Testis (tissue), 3 donors: ENCODE results near the gene KCTD21. TPM values are rescaled to one million over a fixed set of nuclear protein-coding genes. Genes with fewer than 3 reads are reported as not detected.
A peak's percentile ranks its signal among the peaks of the same experiment; 100 is the strongest.

ENCODE experiments used
- DNase-seq: peaks from one replicate; pipeline ENCODE4 v3.0.0-alpha.2; 2019
- H3K27ac ChIP-seq, 2 donors: fragments of 200-600 bp; sonication (generic); one replicate each; pipeline ENCODE4 v1.5.1; 2019
- H3K27me3 ChIP-seq: fragments of 200-600 bp; sonication (generic); one replicate; pipeline ENCODE4 v1.5.1; 2019
- H3K36me3 ChIP-seq: fragments of 200-600 bp; sonication (generic); one replicate; pipeline ENCODE4 v1.5.1; 2017; ENCODE audit warnings: low read depth; ENCODE audit errors: missing control alignments
- H3K4me1 ChIP-seq: fragments of 200-600 bp; sonication (generic); one replicate; pipeline ENCODE4 v1.5.1; 2019
- H3K4me3 ChIP-seq, 2 donors: fragments of 200-600 bp; sonication (generic); one replicate each; pipeline ENCODE4 v1.5.1; 2017 to 2019
- H3K9me3 ChIP-seq: fragments of 200-600 bp; sonication (generic); one replicate; pipeline ENCODE4 v1.5.1; 2017
- POLR2A ChIP-seq: fragments of 450-650 bp; IDR thresholded peaks from one replicate; pipeline ENCODE4 v1.6.1; 2017; ENCODE audit warnings: antibody characterized with exemption, mild to moderate bottlenecking, moderate library complexity
- WGBS, 2 donors: methylation state at CpG; one replicate each; pipeline ENCODE4 v1.1.5; 2018; 5-methylcytosine and 5-hydroxymethylcytosine counted together
- intact Hi-C: fragments of 100-400 bp; cut with DNase I; formaldehyde crosslinking; loops from one replicate; pipeline ENCODE4 v1.15.1; 2023; ENCODE audit warnings: low total_unique reads
- polyA plus RNA-seq: library from polyadenylated mRNA; stranded (reverse); fragments of 350-450 nt; fragmentation: Illumina TruSeq; extraction: RNeasy Lipid Tissue Mini Kit (QIAGEN cat#74804); gene quantifications from one replicate; pipeline ENCODE4 v1.2.3, GENCODE V29; 2014; ENCODE audit warnings: low read depth, low replicate concordance; ENCODE audit not compliant: insufficient read depth
- total RNA-seq, 2 donors: library from RNA; depleted of rRNA; stranded (reverse); fragments of >200 nt; gene quantifications; one replicate each; pipeline ENCODE4 v1.2.3, GENCODE V29; 2016
- TF ChIP-seq, protein P1 (sequence below), 3 experiments: fragments of 450-650 bp in 2 of 3; fragments of 200-600 bp in 1 of 3; sonication (generic) in 1 of 3; IDR thresholded peaks; one replicate each; pipeline ENCODE4 v1.5.1; 2016 to 2019; ENCODE audit warnings: antibody characterized with exemption in 3 of 3, mild to moderate bottlenecking in 2 of 3, moderate library complexity in 1 of 3

KCTD21 gene
- total and polyA plus RNA-seq, 3 donors from 2014 or later = 10.2 to 14.7 (median 14.2) TPM

GRCh38 chr11:78147807-78148206 is 40.6 kb downstream of the KCTD21 start:
- WGBS, 2 donors = 92 to 97% methylated on average over 2 of the region's 2 CpGs
- intact Hi-C loops = no loop called here
- H3K36me3 ChIP-seq = no peaks in the 10 kb centered on the region

GRCh38 chr11:78145511-78146025 is 42.9 kb downstream of the KCTD21 start:
- no peaks in the 10 kb centered on the region for H3K4me1 ChIP-seq
- WGBS, 2 donors = 93% methylated on average over 1 of the region's 1 CpG
- DNase-seq = no peak
- TF ChIP-seq, protein P1, sequence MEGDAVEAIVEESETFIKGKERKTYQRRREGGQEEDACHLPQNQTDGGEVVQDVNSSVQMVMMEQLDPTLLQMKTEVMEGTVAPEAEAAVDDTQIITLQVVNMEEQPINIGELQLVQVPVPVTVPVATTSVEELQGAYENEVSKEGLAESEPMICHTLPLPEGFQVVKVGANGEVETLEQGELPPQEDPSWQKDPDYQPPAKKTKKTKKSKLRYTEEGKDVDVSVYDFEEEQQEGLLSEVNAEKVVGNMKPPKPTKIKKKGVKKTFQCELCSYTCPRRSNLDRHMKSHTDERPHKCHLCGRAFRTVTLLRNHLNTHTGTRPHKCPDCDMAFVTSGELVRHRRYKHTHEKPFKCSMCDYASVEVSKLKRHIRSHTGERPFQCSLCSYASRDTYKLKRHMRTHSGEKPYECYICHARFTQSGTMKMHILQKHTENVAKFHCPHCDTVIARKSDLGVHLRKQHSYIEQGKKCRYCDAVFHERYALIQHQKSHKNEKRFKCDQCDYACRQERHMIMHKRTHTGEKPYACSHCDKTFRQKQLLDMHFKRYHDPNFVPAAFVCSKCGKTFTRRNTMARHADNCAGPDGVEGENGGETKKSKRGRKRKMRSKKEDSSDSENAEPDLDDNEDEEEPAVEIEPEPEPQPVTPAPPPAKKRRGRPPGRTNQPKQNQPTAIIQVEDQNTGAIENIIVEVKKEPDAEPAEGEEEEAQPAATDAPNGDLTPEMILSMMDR (IDR thresholded peaks at IDR 0.05) = no peak
- TF ChIP-seq POLR2A = no peak
- no peaks in the 10 kb centered on the region for H3K27me3 ChIP-seq
- no peaks in the 10 kb centered on the region for H3K9me3 ChIP-seq
- no peak overlapping the region for H3K4me3 ChIP-seq
- no peaks in the 10 kb centered on the region for H3K36me3 ChIP-seq
- intact Hi-C loops = no loop called here
- H3K27ac ChIP-seq = no peak overlapping the region

More at GRCh38 chr11:78147807-78148206, 40.6 kb downstream of the KCTD21 start:
- Histone ChIP-seq H3K27me3 (no peaks in the 10 kb centered on the region), H3K4me3 (no peak overlapping the region), H3K27ac (no peak overlapping the region), H3K9me3 (no peaks in the 10 kb centered on the region), H3K4me1 (no peaks in the 10 kb centered on the region)
- TF ChIP-seq, protein P1 (IDR thresholded peaks at IDR 0.05) = no peak
- TF ChIP-seq POLR2A = no peak
- no peak for DNase-seq

DNA sequence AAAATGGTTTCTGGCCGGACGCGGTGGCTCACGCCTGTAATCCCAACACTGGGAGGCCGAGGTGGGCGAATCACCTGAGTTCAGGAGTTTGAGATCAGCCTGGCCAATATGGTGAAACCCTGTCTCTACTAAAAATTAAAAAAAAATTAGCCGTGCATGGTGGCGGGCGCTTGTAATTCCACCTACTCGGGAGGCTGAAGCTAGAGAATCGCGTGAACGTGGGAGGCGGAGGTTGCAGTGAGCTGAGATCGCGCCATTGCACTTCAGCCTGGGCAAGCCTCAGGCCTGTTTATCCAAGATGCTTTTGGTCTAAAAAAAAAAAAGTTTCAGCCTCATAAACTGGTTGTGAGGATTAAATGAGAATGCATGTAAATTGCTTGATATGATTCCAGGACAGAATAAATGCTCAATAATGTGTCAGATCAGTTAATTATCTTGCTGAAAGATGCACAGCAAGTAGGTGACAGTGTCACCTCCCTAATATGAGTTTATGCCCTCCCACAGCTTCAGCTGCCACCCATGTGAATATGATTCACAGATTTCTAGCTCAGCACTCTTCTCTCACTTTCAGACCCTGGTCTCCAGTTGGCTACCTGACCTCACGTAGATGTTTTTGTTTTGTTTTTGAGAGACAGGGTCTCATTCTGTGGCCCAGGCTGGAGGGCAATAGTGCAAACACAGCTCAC is 47.9 kb downstream of the KCTD21 start:
- Histone ChIP-seq H3K27me3 (no peaks in the 10 kb centered on the region), H3K9me3 (no peaks in the 10 kb centered on the region), H3K36me3 (no peaks in the 10 kb centered on the region), H3K27ac (no peak overlapping the region), H3K4me1 (peaks cover 9% of the 10 kb centered on the region), H3K4me3 (peak overlapping the region; percentile 69 to 84)
- intact Hi-C loops = no loop called here
- no peak for DNase-seq
- WGBS, 2 donors = 29 to 44% methylated on average over 17 of the region's 17 CpGs
- TF ChIP-seq, protein P1 (IDR thresholded peaks at IDR 0.05) = no peak
- TF ChIP-seq POLR2A = no peak

GRCh38 chr11:78139422-78140391 is 48.7 kb downstream of the KCTD21 start, which contains the start of gene ALG8:
ALG8 (minus strand) TSS chr11:78139626; CDS start chr11:78139588, 38 bp downstream.
- no peaks in the 10 kb centered on the region for H3K9me3 ChIP-seq
- H3K27ac ChIP-seq = peak within 1 kb of the TSS; percentile 31 to 68
- H3K4me3 ChIP-seq = peak within 1 kb of the TSS; percentile 69 to 84
- WGBS, 2 donors = 1% methylated on average over 39 to 52 of the region's 52 CpGs
- no peak for TF ChIP-seq POLR2A
- TF ChIP-seq, protein P1 (IDR thresholded peaks at IDR 0.05) = no peak
- DNase-seq = peak; percentile 96
- no peaks in the 10 kb centered on the region for H3K27me3 ChIP-seq
- intact Hi-C loops = no loop called here
- H3K4me1 ChIP-seq = peaks cover 9% of the 10 kb centered on the region
- no peaks in the 10 kb centered on the region for H3K36me3 ChIP-seq
